ENCODE results near the gene CPLX1.

CPLX1 gene

GRCh38 chr4:855880-856224 is 29.9 kb upstream of the CPLX1 start:
- DNase-seq (ENCODE audit: low spot score), result no peak

GRCh38 chr4:854356-854755 is 28.4 kb upstream of the CPLX1 start:
- no peak for DNase-seq (ENCODE audit: low spot score)

DNA sequence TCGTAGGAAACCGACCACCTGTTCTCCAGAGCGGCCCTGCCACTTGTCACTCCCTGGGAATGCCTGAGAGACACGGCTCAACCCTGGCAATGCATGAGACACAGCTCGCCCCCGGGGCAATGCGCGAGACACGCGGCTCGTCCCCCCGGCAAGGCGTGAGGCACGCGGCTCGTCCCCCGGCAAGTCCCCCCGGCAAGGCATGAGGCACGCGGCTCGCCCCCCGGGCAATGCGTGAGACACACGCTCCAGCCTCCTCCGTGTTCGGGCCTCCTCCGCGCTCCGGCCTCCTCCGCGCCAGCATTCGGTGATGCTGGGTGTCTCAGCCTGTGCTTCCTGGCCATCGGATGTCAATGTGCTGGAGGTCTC is 27.5 kb upstream of the CPLX1 start:
- no peak for DNase-seq (ENCODE audit: low spot score)

- no peak for DNase-seq (ENCODE audit: low spot score)
Observed at GRCh38 chr4:851701-852430, 25.9 kb upstream of the CPLX1 start.

DNA sequence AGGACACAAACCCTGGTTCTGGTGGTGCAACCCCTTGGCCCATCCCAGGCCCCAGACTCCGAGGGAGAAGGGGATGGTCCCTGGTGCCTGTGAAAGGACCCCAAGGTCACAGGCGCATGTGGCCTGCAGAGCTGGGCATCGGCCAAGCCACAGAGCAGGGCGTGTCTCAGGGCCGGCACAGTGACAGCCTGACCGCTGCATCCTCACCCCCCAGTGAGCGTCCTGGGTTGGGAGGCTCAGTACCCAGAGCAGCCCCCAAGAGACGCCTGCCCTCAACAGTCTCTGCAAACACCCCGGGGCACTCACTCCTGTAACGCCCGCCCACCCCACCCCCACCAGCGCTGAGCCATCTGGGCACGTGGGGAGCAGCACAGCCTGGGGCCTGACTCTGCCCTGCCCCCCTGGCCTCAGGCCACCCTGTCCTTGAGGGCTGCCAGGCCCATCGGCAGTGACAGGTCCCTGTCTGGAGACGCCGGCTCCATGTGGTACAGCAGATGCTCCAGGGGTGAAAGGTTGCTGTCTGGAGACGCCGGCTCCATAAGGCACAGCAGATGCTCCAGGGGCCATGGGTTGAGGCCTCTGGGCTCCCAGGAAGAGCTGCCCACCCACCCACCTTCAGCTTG is 24.5 kb upstream of the CPLX1 start:
- DNase-seq (ENCODE audit: low spot score), result no peak

DNA sequence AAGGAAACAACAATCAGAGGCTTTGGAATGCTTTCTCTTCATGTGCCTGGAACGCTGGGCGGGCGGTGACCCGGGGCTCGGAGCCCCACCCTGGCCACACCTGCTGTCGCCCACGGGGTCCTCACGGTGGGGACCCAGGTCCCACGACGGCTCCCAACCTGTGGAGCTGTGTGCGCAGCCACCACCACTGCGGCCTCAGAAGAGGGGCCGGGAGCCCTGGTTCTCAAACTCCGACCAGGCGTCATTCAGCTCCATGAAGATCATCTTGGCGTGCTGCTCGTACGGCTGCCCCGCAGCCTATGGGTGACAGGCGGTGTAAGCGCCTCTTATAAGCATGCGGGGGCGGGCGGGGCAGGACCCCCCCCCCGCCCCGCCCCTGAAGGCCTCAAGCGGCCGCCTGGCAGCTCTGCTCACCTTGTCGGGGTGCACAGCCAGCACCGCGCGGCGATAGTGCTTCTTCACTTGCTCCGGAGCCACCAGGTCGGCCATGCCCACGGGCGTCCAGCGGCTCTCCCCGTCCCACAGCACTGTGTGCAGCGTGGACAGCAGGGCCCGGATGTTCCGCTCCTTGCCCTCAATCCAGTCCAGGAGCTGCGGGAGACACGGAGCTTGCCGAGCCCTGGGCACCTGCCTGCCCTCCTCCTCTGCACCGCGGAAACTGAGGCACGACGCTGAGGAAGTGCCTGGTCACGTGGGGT is 23.7 kb upstream of the CPLX1 start:
- no peak for DNase-seq (ENCODE audit: low spot score)

DNA sequence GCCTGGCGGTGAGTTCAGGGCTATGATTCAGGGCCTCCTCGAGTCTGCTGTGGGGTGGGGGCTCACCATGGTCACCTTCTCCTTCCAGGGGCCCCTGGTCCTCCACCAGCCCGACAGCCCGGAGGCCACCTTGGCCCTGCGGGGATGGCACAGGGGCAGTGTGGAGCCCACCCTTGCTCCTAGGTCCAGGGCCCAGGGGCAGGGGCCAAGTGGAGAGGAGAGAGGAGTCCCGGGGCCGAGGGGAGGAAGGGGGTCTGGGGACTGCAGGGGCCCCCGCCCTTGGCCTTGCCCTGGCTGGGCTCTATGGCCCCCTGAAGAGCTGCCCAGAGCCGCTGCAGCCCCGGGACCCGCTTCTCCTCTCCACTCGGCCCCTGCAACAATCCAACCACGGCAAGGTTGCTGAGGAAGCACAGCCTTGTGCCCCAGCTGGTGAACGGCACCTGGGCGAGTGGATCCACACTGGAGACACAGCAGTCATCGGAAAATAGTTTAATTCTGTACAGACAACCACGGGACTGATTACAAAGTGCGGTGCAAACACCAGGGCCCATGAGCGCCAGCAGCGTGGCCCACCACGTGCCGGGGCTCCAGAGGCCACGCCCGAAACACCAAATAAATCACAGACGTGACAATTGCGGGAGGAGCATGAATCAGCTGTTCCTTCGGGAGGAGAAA is 23.0 kb upstream of the CPLX1 start:
- no peak for DNase-seq (ENCODE audit: low spot score)

GRCh38 chr4:848307-848691 is 22.4 kb upstream of the CPLX1 start:
- DNase-seq (ENCODE audit: low spot score), result no peak

- no peak for DNase-seq (ENCODE audit: low spot score)
Observed at GRCh38 chr4:845836-846251, 19.9 kb upstream of the CPLX1 start.

- no peak for DNase-seq (ENCODE audit: low spot score)
Observed at GRCh38 chr4:845233-845835, 19.4 kb upstream of the CPLX1 start.

DNA sequence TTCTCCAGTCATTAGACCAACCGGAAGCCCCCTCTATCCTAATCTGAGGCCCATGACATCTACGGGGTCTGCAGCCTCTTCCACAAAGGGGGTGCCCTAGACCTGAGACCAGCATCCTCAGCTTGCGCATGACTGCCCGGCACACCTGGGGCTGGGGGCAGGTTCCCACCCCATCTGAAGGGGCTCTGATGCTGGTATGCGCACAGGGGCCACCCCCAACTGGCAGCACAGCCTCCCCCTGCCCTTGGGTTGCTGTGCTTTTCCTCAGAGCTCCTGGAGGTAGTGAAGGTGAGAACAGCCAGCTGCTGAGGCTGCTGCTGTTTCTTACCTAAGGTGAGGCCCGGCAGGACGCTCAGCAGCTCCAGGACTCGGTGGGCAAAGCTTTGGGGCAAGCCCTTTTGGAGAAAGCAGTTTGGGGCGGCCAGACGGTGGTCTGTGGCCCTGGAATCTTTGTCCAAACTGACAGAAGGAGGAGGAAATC is 18.9 kb upstream of the CPLX1 start:
- no peak for DNase-seq (ENCODE audit: low spot score)

DNA sequence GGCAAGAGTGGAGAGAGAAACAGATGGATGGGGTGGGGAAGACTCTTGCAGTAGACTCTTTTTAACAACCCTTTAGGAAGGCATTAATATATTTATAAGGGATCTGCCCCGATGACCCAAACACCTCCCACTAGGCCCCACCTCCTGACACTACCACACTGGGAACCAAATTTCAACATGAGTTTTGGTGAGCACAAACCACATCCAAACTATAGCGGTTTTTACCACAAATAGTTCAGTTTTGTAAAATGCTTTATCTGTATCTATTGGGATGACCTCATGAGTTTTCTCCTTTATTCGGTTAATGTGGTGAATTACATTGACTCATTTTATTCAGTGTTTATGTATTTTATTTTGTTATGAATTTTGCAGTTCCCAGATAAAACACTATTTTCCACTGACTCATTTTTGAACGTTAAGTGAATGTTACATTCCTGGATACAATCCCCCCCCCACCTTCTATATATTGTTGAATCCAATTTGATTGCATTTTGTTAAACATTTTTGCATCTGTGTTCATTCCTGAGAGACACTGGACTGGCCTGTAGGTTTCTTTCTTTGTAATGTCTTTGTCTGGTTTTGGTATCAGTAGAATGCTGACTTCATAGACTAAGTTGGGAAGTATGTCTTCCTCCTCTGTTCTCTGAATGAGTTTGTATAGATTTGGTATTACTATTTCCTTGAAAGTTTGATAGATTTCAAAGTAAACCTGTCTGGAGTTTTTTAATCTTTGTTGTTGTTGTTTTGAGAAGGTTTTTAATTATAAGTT is 13.9 kb upstream of the CPLX1 start:
- no peak for DNase-seq (ENCODE audit: low spot score)

DNA sequence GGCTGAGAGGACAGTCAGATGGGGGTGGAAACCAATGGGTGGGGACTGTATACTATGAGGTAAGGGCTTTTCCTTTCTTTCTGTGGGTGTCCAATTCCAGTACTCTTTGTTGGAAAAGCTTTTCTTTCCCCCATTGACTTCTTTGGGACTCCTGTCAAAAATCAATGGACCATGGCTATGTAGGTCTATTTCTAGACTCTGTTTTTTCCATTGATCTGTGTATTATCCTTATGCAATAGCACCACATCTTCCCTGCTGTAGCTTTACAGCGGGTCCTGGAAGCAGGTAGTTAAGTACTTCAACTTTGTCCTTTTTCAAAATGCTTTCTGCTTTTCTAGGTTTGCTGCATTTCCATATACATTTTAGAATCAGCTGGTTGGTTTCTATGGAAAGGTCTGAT is 11.8 kb upstream of the CPLX1 start:
- no peak for DNase-seq (ENCODE audit: low spot score)

DNA sequence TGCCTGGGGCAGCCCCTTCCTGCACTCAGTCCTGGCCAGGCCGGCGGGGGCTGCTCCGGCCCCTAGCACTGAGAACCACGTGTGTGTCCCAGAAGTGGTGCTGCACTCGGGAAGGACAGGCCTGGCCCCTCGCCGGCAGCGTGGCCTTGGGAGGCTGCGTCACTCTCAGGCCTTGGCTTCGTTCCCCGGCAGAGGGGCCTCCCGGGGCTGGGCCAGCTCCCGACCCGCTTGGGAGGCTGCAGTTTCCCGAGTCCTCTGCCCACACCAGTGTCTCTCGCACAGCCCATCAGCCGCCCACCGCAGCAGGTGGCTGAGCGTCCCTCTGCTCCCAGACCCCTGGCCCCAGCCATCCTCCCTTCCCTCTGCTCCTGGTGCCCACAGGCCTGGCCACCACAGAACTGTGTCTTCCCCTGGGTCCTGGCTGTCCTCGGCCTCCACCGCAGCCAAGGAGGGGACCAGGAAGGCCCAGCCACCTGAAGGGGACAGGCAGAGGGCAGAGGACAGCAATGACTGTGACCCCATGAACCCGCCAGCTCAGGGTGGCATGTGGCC is 10.9 kb upstream of the CPLX1 start:
- DNase-seq (ENCODE audit: low spot score), result no peak

DNA sequence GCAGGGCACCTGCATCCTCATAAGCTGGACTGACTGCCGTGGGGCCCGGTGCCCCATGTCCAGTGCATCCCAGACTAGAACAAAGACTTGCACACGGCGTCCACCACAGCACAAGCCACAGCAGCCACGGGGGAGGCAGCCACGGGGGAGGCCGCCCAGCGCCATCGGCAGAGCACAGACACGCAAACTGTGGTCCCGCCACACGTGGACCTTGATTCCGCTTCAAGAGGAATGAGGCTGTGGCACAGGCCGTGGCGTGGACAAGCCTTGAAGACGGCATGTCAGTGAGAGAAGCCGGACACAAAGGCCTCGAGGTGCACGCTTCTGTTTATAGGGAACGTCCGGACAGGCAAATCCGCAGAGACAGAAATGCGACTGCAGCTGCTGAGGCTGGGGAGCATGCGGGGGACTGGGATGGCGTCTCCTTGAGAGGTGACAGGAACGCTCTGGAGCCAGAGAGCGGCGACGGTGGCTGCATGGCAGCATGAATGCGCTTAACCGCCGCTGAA is 10.1 kb upstream of the CPLX1 start:
- DNase-seq (ENCODE audit: low spot score), result no peak

- no peak for DNase-seq (ENCODE audit: low spot score)
Observed at GRCh38 chr4:835148-836002, 9.4 kb upstream of the CPLX1 start.

DNA sequence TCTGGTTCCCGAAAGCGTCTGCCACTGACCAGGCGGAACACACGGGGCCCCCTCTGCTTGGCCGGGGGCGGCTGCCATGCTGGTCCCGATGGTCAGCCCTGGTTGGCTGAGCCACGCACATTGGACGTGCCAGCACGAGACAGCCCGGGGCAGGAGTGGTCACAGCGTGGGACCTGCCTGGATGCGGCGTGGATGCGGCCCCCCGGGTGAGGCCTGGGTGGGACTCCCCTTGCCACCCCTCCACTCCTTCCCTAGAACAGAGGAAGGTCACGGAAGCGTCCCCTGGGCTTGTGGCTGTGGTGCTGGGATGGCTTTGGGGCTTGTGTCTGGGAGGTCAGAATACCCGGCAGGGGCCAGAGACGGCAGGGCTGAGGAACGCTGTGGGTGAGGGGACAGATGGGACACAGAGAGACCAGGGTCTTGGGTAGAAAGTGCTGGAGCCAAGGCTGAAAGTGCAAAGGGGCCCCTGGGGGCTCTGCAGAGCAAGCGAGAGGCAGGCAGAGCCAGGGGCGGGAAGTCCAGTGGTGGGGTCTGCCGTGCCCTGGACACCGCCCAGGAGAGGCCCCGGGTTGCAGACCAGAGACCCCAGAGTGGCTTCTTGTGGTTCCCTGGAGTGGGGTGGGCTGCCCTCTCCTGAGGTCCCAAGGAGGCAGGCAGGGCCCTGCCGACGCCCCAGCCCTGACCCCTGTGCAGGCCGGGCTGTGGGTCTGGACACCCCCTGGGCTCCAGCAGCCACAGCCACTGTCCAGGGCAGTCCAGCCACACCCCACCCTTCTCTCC is 8.6 kb upstream of the CPLX1 start:
- no peak for DNase-seq (ENCODE audit: low spot score)

DNA sequence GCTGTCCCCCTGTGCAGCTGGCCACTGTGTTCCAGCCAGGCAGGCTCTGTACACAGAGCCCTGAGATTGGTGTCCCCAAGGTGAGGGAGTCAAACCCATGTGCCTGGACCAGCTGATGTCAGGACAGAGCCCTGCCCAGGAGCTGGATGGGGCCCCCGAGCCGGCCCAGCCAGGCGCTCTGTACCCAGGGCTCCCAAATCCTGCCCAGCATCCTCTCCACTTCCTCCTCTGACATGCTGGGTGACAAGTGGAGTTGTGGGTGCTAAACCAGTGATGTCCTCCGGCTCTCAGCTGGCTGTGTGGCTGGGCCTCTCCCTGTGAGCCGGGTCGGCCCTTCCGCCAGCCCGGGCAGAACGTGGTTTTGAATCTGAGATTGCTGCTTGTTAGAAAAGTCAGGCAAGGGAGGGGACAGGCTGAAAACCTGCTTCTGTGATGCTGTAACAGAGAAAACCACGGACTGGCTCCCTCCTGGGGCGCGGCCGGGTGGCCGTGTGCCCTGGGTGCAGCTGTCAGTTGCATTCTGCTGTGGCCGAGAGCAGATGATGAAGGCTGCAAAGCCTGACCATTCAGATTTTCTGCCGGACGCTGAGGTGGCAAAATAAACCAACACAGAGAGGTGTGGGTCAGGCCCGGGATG is 7.9 kb upstream of the CPLX1 start:
- DNase-seq (ENCODE audit: low spot score), result no peak

GRCh38 chr4:833156-833555 is 7.2 kb upstream of the CPLX1 start:
- DNase-seq (ENCODE audit: low spot score), result no peak

Data from cerebellar cortex (tissue), 1 donor.